Glomerular endothelial cell (primary cell): ENCODE data around the gene PHC1. TPM values are rescaled to one million over a fixed set of nuclear protein-coding genes. Genes with fewer than 3 reads are reported as not detected.

Experiments used
- total RNA-seq: library from RNA; depleted of rRNA; stranded (reverse); fragments of >200 nt; gene quantifications from 2 replicates; pipeline ENCODE4 v1.2.3, GENCODE V29; 2015

Gene PHC1
- total RNA-seq, 1 donor from 2014 or later, result 32.2 TPM

Other genes starting within 250 kb of the PHC1 start
- 30.1 and 63.9 TPM in 2 replicates for gene RIMKLB, start 216.5 kb upstream of the PHC1 start, total RNA-seq
- not detected in 2 replicates for gene A2ML1, start 91.9 kb upstream of the PHC1 start, total RNA-seq
- gene M6PR, start 35.1 kb downstream of the PHC1 start, total RNA-seq, result 98.5 and 114 TPM in 2 replicates
- 0.97 and 5.5 TPM in 2 replicates for gene KLRG1, start 75.0 kb downstream of the PHC1 start, total RNA-seq
- 74.4 and 117 TPM in 2 replicates for gene A2M, start 201.4 kb downstream of the PHC1 start, total RNA-seq